ENCODE data around the gene LMNTD1. TPM values are rescaled to one million over a fixed set of nuclear protein-coding genes. Genes with fewer than 3 reads are reported as not detected.
A peak's percentile ranks its signal among the peaks of the same experiment; 100 is the strongest.

The LMNTD1 gene
- total and polyA plus RNA-seq, 2 of the 4 experiments (the other 2 are of a cell fraction), result 1.5 to 4.3 TPM

- H4K5ac ChIP-seq (ENCODE audit: low read depth, low read length), result no peak overlapping the region
- H4K8ac ChIP-seq (ENCODE audit: low read depth in 2 of 2, low read length in 2 of 2), result no peak overlapping the region
- TF ChIP-seq USF2 (IDR thresholded peaks at IDR 0.05; ENCODE audit: low read depth, low read length) (no peak), SMC3 (IDR thresholded peaks at IDR 0.05; ENCODE audit: low read depth, low read length) (no peak), CEBPB (IDR thresholded peaks at IDR 0.05; ENCODE audit: low read depth, low read length) (no peak), POLR2A (IDR thresholded peaks at IDR 0.05; ENCODE audit: low read depth, low read length) (no peak), MAZ (IDR thresholded peaks at IDR 0.05; ENCODE audit: borderline replicate concordance, low read depth, low read length) (no peak), RFX5 (IDR thresholded peaks at IDR 0.05; ENCODE audit: low read depth, low read length) (no peak), MAFK (IDR thresholded peaks at IDR 0.05; ENCODE audit: low read depth, low read length) (no peak), CTCF (conservative IDR thresholded peaks at IDR 0.05; ENCODE audit: low read depth, low read length) (no peak), RAD21 (IDR thresholded peaks at IDR 0.05; ENCODE audit: low read length) (no peak), FOS (IDR thresholded peaks at IDR 0.05; ENCODE audit: low read depth, low read length) (no peak), RCOR1 (IDR thresholded peaks at IDR 0.05; ENCODE audit: insufficient replicate concordance, low read length) (no peak)
- H3K18ac ChIP-seq (ENCODE audit: low read depth, low read length), result no peak overlapping the region
- no peak overlapping the region for H3K4ac ChIP-seq (ENCODE audit: low read depth, low read length)
- in situ Hi-C loops (cut with MboI; ENCODE audit: low sequenced_read_pairs), result no loop called here
- no peaks in the 10 kb centered on the region for H3K4me1 ChIP-seq (ENCODE audit: control insufficient read depth, insufficient read depth, low read length)
- no peaks in the 10 kb centered on the region for H4K20me1 ChIP-seq (ENCODE audit: insufficient read depth, low read length)
- no TSS peak for BruUV-seq (replicated peaks)
- no peak overlapping the region for H2AFZ ChIP-seq (replicated peaks; ENCODE audit: low read length, poor library complexity)
- H3K4me3 ChIP-seq (ENCODE audit: insufficient read depth, low read depth, low read length), result no peak overlapping the region
- no peak overlapping the region for H2AK9ac ChIP-seq (replicated peaks; ENCODE audit: low read depth, low read length, poor library complexity)
- H3K27ac ChIP-seq (ENCODE audit: insufficient read depth, low read length), result no peak overlapping the region
- H2BK20ac ChIP-seq (ENCODE audit: low read depth, low read length), result no peak overlapping the region; the same call in 1 of the 2 replicates
- no peak overlapping the region for H3K23ac ChIP-seq (ENCODE audit: low read depth, low read length)
- H3K9ac ChIP-seq (ENCODE audit: low read depth, low read length), result no peak overlapping the region
- no peak overlapping the region for H3K4me2 ChIP-seq (ENCODE audit: low read depth, low read length)
- intact Hi-C loops (cut with micrococcal nuclease), result no loop called here
- no peaks in the 10 kb centered on the region for H3K36me3 ChIP-seq (ENCODE audit: control insufficient read depth, insufficient read depth, low read length)
- DNase-seq, result no peak
- no peak overlapping the region for H3K14ac ChIP-seq (replicated peaks; ENCODE audit: low read depth, low read length)
- CTCF ChIA-PET, result no interaction called here
- no peak overlapping the region for H3K56ac ChIP-seq (ENCODE audit: extremely low read depth, insufficient read depth, low read length)
- POLR2A ChIA-PET (ENCODE audit: unreplicated experiment), result no interaction called here
- no peaks in the 10 kb centered on the region for H3K79me1 ChIP-seq (ENCODE audit: low read depth in 1 of 2, low read length in 2 of 2)
- no peak for ATAC-seq (ENCODE audit: low read depth)
- H4K91ac ChIP-seq (ENCODE audit: insufficient read depth, low read depth, low read length), result no peak overlapping the region
- dilution Hi-C loops (cut with HindIII; ENCODE audit: low sequenced_read_pairs, unreplicated experiment), result no loop called here
- H3K27me3 ChIP-seq (ENCODE audit: control insufficient read depth, insufficient read depth, low read length), result no peaks in the 10 kb centered on the region
- H3K9me1 ChIP-seq (ENCODE audit: insufficient read depth, low read length), result no peaks in the 10 kb centered on the region; the same call in 1 of the 2 replicates
- no peak overlapping the region for H2BK15ac ChIP-seq (ENCODE audit: low read depth, low read length)
- H2BK5ac ChIP-seq (ENCODE audit: low read depth, low read length, poor library complexity, severe bottlenecking), result no peak overlapping the region
- WGBS, 2 experiments (ENCODE audit: extremely low coverage in 2 of 2, insufficient read length in 1 of 2), result no CpG with 5 or more reads among the region's 4 CpGs
- no peak overlapping the region for H2BK120ac ChIP-seq (ENCODE audit: low read depth, low read length)
- peaks cover 3% of the 10 kb centered on the region; the same call in 1 of the 2 replicates for H3K9me3 ChIP-seq (ENCODE audit: control insufficient read depth, insufficient read depth, low read length)
- peak overlapping the region; percentile 64; the same call in 1 of the 2 replicates for H2AK5ac ChIP-seq (ENCODE audit: low read depth, low read length)
Measured at GRCh38 chr12:25456474-25456873, 96.6 kb downstream of the LMNTD1 start.

Measured in IMR-90 (cell line).